NOMO-1 treated with dmso at 0.1 percent for 144 hours (cell line): ENCODE results near the gene KRT13.

Experiments
- DNase-seq: peaks from one replicate; lab custom pipeline; 2025; ENCODE audit not compliant: unreplicated experiment; lab: John Stamatoyannopoulos, UW

Gene KRT13

DNA sequence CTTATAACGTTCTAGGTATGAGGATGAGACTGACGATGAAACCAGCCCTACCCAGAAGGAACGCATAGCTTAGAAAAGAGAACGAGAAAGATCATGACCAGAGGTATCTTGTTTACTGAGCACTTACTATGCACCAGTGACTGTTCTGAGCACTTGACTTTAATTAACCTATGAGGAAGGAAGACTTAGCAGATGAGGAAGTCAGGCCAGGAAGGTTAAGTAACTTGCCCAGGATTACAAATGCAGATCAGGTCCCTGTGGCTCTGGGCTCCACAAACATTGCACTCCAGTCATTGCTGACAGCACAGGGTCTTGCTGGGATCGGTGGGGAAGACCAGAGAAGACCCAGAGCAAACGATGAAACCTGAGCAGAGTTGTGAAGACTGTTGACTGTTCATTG is 7.1 kb downstream of the KRT13 start:
- peak; percentile 68 for DNase-seq

DNA sequence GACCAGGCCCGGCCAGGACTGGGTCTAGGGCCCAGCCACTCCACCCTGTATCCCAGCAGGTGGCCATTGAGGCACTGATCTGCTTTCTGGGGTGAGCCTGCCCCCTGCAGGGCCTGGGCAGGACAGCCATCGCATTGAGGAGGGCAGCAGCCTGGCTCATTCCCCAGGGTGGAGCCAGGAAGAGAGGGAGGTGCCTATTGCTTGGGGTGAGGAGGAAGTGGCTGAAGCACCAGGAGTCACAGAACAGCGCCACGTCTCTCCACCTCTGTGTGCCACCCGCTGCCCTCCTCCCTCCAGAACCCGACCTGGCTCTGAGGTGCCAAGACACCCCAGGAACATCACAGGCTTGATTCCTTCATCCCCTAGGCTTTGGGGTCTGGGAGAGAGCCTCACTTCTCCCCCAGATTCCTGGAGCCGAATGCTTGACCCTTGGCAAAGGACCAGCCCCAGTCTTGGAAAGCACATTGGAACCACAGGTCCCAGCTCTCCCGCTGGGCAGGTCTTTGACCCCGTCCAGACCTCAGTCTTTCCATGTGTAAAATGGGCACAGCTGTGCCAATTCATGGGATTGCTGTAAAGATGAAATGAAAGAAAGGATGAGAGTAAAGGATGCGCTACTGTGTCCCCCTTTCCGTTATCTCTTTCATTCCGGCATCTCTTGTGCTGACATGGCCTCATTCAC is 8.5 kb downstream of the KRT13 start:
- peak; percentile 98 for DNase-seq

DNA sequence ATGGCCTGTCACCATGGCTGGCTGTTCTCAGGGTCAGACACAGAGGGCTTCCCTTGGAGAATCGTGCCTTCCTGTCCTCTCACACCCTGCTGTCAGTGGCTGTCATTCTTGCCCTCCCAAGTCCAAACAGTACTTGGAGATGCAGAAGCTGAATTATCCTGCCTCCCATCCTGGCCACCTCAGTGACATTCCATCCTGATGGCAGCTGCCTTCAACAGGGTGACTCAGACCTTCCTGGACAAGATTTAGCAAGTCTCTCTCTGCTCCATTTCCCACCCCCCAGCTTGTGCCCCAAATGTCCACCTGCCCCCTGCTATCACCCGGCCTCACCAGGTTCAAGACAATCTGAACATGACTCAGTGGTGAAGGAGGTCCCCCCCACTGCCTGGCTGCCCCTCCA is 10.9 kb downstream of the KRT13 start:
- DNase-seq = no peak

GRCh38 chr17:41492771-41493170 is 12.6 kb downstream of the KRT13 start:
- DNase-seq = peak; percentile 30

GRCh38 chr17:41492351-41492750 is 13.1 kb downstream of the KRT13 start:
- DNase-seq = peak; percentile 8

DNA sequence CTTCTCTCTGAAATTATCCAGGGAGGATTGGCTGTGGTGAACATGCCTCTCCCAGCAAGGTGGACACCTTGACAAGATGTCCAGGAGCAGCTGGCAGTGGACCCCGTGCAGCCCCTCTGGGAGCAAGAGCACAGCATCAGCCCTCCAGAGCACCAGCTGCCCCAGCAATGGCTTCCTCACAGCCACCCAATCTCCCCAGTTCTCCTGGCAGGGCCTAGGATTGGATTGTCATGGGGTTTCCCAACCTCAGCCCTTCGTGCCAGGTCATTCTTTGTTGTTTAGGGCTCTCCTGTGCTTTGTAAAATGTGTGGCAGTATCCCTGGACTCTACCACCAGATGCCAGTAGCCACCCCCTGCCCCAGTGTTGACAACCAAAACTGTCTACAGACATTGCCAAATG is 13.9 kb downstream of the KRT13 start:
- DNase-seq = no peak

DNA sequence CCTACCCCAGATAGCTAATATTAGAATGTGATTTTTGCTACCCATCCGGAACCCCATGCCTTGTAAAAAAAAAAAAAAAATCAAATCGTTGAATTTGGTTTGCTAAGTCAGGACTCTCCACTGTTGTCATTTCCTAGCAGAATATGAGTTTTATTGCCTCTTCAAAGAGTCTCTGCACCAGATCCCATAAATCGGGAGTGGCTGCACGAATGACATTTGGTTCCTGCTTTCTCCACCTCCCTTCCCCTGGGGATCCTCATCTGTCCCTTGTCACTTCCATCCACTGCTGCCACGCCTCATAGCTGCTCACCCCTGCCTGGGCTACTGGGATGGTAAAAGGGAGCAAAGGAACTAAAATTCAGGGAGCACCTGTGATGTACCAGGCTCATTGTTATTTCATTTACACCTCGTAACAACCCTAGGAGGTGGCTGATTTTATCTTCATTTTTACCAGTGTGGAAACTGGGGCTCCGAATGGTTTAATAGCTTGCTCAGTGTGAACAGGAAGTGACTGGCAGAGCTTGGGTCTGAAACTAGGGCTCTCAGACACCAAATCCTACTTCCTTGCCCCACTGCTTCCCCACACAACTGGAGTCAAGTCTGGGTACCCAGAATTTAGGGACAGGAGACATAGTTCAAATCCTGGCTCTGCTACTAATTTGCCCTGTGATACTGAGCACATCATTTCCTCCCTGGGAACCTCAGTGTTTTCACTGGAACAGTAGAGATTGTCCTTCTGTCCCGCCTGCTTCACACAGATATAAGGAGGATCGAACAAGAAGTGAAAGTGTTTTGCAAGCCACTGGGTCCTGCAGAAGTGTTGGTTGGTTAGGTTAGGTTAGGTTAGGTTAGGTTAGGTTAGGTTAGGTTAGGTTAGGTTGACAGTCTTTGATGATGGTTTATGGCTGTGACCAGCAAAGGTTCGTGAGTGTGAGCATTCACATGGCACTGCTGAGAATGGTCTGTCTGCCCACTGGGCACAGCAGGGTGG is 15.1 kb downstream of the KRT13 start:
- DNase-seq = peak; percentile 36

GRCh38 chr17:41489531-41489930 is 15.9 kb downstream of the KRT13 start, which contains the start of gene KRT36:
Gene KRT36, minus strand, starts transcription at chr17:41489910. Its CDS starts 46 bp downstream, at chr17:41489864.
- no peak for DNase-seq

DNA sequence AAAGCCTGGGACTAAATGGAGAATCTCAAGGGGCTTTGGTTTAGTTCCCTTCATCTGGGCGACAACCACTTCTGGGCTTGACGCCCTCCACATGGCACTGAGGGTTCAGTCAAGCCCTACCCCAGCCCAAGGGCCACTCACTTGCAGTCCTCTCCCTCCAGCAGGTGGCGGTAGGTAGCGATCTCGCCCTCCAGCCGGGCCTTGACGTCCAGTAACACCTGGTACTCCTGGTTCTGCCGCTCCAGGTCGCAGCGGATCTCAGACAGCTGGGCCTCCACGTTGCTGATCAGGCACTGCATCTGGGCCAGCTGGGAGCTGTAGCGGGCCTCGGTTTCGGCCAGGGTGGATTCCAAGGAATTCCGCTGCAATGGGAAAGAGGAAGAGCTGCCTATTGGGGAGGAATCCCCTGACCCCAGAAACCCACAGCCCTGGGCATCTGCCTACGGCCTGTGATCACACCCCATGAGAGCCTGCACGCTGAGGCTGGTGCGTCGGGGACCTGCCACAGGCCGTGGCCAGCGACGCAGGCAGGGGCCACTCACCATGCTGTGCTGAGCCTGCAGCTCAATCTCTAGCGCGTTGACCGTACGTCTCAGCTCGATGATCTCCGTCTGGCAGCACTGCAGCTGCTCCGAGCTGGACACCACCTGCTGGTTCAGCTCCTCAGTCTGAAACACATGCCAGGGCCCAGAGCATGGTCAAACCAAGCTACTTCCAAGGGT is 18.4 kb downstream of the KRT13 start:
- DNase-seq = no peak

DNA sequence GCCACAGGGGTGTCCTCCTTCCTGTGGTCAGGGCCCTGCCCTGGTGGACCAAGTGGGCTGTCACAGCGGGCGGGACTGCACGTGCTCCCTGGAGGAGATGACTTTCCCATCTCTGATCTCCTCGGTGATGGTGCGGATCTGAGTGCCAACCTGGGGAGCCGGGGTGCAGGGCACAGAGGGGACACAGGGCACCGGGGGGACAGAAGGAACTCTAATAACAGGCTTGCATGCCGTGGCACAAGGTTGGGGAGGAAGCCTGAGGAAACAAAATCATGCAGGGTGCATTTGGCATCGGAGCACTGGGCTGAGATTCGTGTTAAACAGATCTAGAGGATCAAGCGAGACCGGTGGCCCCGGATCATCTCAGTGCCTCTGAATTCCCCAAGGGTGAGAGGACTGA is 19.1 kb downstream of the KRT13 start:
- DNase-seq = no peak

- no peak for DNase-seq
These were observed 20.2 kb downstream of the KRT13 start for GRCh38 chr17:41484920-41485904.

- DNase-seq = no peak
These were observed 21.2 kb downstream of the KRT13 start for GRCh38 chr17:41483991-41484826.

- no peak for DNase-seq
These were observed 21.9 kb downstream of the KRT13 start for GRCh38 chr17:41483531-41483930.

GRCh38 chr17:41481036-41481435 is 24.4 kb downstream of the KRT13 start, which contains the start of gene KRT35:
Gene KRT35, minus strand, starts transcription at chr17:41481151. Its CDS starts 54 bp downstream, at chr17:41481097.
- no peak for DNase-seq

DNA sequence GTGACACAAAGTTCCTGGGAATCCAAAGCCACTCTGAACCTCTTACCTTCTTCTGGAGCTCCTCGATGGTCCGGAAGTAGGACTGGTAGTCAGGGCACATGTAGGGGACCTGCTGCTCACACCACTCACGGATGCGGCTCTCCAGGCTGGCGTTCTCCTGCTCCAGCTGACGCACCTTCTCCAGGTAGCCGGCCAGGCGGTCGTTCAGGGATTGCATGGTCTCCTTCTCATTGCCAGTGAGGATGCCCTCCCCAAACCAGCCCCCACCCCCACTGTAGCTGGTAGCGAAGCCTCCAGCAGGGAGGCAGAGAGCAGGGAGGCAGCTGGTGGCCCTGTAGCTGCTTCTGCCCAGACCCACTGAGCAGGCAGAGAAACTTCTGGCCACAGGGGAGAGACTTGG is 24.8 kb downstream of the KRT13 start:
- no peak for DNase-seq

DNA sequence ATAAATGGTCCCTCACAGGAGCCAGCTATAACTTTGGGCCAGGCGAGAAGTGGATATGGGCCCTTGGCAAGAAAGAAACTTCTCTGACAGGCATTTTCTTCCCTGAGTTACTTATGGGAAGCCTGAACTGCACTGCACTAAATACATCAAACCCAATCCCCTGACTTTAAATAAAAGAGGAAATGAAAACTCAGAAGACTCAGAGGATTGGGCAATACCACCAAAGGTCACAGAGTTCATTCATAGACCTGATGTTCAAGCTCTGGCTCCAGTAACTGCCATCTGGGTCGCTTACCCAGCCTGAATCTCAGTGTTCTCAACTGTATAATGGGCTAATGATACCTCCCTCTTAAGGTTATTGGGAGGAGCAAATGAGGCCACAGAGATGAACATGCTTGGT is 25.3 kb downstream of the KRT13 start:
- peak; percentile 13 for DNase-seq

DNA sequence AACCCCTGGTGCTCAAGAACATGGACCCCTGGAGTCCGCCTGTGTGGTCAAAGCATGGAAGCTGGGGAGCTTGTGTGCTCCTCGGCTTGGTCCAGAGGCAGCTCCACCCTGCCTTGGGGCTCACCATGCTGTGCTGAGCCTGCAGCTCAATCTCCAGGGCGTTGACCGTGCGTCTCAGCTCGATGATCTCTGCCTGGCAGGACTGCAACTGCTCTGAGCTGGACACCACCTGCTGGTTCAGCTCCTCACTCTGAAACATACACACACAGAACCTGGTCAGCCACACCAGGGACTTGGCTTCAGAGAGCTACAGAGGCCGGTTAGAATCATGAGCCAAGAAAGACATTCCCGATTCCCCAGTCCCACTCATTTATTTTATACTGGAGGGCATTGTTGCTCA is 27.2 kb downstream of the KRT13 start:
- no peak for DNase-seq

GRCh38 chr17:41476866-41477815 is 28.3 kb downstream of the KRT13 start:
- no peak for DNase-seq
